CD14-positive monocyte (primary cell): ENCODE data around the gene CA10. TPM values are rescaled to one million over a fixed set of nuclear protein-coding genes. Genes with fewer than 3 reads are reported as not detected.

Experiments
- DNase-seq, 3 donors: peaks; one replicate each; pipeline ENCODE4 v3.0.0-alpha.2; 2011 to 2022
- H2AFZ ChIP-seq: 2 replicates; pipeline ENCODE4 v1.6.0; 2012; ENCODE audit warnings: mild to moderate bottlenecking, low read depth, low read length, inconsistent platforms; ENCODE audit not compliant: insufficient read depth, poor library complexity, severe bottlenecking
- H3K27ac ChIP-seq, 2 donors: 1 replicate in 1 of 2; 2 replicates in 1 of 2; pipeline ENCODE4 v1.5.1; 2012 to 2013; ENCODE audit warnings: low read length in 2 of 2, control low read depth in 1 of 2, inconsistent platforms in 1 of 2, low read depth in 1 of 2, mild to moderate bottlenecking in 1 of 2
- H3K27me3 ChIP-seq, 2 donors: one replicate each; pipeline versions ENCODE4 v1.6.0 to v1.6.1; 2011 to 2013; ENCODE audit warnings: low read length in 2 of 2; ENCODE audit not compliant: control insufficient read depth in 2 of 2, insufficient read depth in 2 of 2
- H3K36me3 ChIP-seq, 2 donors: replicated peaks in 1 of 2; 1 replicate in 1 of 2; 2 replicates in 1 of 2; pipeline versions ENCODE4 v1.5.1 to v1.6.1; 2012 to 2013; ENCODE audit warnings: low read length in 2 of 2, control low read depth in 1 of 2, inconsistent platforms in 1 of 2, mild to moderate bottlenecking in 1 of 2; ENCODE audit not compliant: insufficient read depth in 2 of 2, control insufficient read depth in 1 of 2
- H3K4me1 ChIP-seq, 2 donors: 1 replicate in 1 of 2; 2 replicates in 1 of 2; pipeline versions ENCODE4 v1.5.1 to v1.6.1; 2012 to 2013; ENCODE audit warnings: low read length in 2 of 2, control low read depth in 1 of 2, inconsistent platforms in 1 of 2, mild to moderate bottlenecking in 1 of 2, moderate library complexity in 1 of 2; ENCODE audit not compliant: insufficient read depth in 2 of 2, control insufficient read depth in 1 of 2
- H3K4me2 ChIP-seq: replicated peaks from 2 replicates; pipeline ENCODE3; 2012; ENCODE audit warnings: low read length, moderate library complexity, mild to moderate bottlenecking; ENCODE audit not compliant: poor library complexity, severe bottlenecking; ENCODE audit errors: extremely low read depth
- H3K4me3 ChIP-seq, 3 experiments: fragments of 200-600 bp in 1 of 3; sonication (generic) in 1 of 3; replicated peaks in 1 of 3; 1 replicate in 2 of 3; 2 replicates in 1 of 3; pipeline ENCODE4 v1.5.1; 2011 to 2013; ENCODE audit warnings: low read length in 3 of 3, mild to moderate bottlenecking in 3 of 3, control low read depth in 2 of 3, low read depth in 2 of 3, inconsistent platforms in 1 of 3, moderate library complexity in 1 of 3
- H3K79me2 ChIP-seq: 2 replicates; pipeline ENCODE4 v1.6.0; 2012; ENCODE audit warnings: mild to moderate bottlenecking, control low read depth, inconsistent platforms, low read length, moderate library complexity; ENCODE audit not compliant: insufficient read depth
- H3K9ac ChIP-seq: 2 replicates; pipeline ENCODE4 v1.6.0; 2017; ENCODE audit warnings: low read length, mild to moderate bottlenecking; ENCODE audit not compliant: insufficient read depth, poor library complexity, severe bottlenecking
- H3K9me3 ChIP-seq, 2 donors: replicated peaks in 1 of 2; 1 replicate in 1 of 2; 2 replicates in 1 of 2; pipeline versions ENCODE4 v1.5.1 to v1.6.1; 2012 to 2013; ENCODE audit warnings: low read length in 2 of 2, control low read depth in 1 of 2; ENCODE audit not compliant: control insufficient read depth in 1 of 2, insufficient read depth in 1 of 2
- H4K20me1 ChIP-seq: 2 replicates; pipeline ENCODE4 v1.6.0; 2012; ENCODE audit warnings: mild to moderate bottlenecking, low read length, control low read depth, moderate library complexity; ENCODE audit not compliant: insufficient read depth
- H3K27ac Mint-ChIP-seq, 7 donors: one replicate each; pipeline ENCODE4 v1.8.0; 2020; ENCODE audit warnings: mild to moderate bottlenecking in 7 of 7, mixed read lengths in 7 of 7, moderate library complexity in 6 of 7, inconsistent platforms in 2 of 7
- H3K27me3 Mint-ChIP-seq, 3 donors: one replicate each; pipeline ENCODE4 v1.8.0; 2021 to 2022; ENCODE audit warnings: low read depth in 3 of 3, mild to moderate bottlenecking in 3 of 3, mixed read lengths in 3 of 3, moderate library complexity in 3 of 3, inconsistent platforms in 1 of 3
- H3K36me3 Mint-ChIP-seq, 2 donors: one replicate each; pipeline ENCODE4 v1.8.0; 2020; ENCODE audit warnings: mixed read lengths in 2 of 2, inconsistent platforms in 1 of 2, mild to moderate bottlenecking in 1 of 2
- H3K4me1 Mint-ChIP-seq: one replicate; pipeline ENCODE4 v1.8.0; 2020; ENCODE audit warnings: mild to moderate bottlenecking, mixed read lengths
- H3K4me3 Mint-ChIP-seq, 2 donors: one replicate each; pipeline ENCODE4 v1.8.0; 2020; ENCODE audit warnings: mild to moderate bottlenecking in 2 of 2, mixed read lengths in 2 of 2, moderate library complexity in 1 of 2
- H3K9me3 Mint-ChIP-seq, 7 donors: one replicate each; pipeline ENCODE4 v1.8.0; 2020 to 2022; ENCODE audit warnings: mixed read lengths in 7 of 7, mild to moderate bottlenecking in 6 of 7, moderate library complexity in 6 of 7, inconsistent platforms in 2 of 7
- WGBS: methylation state at CpG from one replicate; pipeline ENCODE4 v1.1.5; 2013; ENCODE audit warnings: missing lambda C conversion rate; ENCODE audit not compliant: insufficient coverage; 5-methylcytosine and 5-hydroxymethylcytosine counted together
- intact Hi-C, 2 donors: fragments of 100-400 bp; cut with micrococcal nuclease; formaldehyde crosslinking; loops; one replicate each; pipeline versions ENCODE4 v1.15.0 to v1.15.1; 2023
- polyA plus RNA-seq, 3 donors: library from polyadenylated mRNA; depleted of rRNA in 1 of 3; unstranded in 2 of 3; stranded (reverse) in 1 of 3; fragments of 300-500 nt in 2 of 3; fragments of >200 nt in 1 of 3; fragmentation: Illumina TruSeq in 2 of 3; gene quantifications; 1 replicate in 2 of 3; 2 replicates in 1 of 3; pipeline ENCODE4 v1.2.3, GENCODE V29; 2012 to 2021
- TF ChIP-seq, protein P1 (sequence below): fragments of 200-600 bp; IDR thresholded peaks from one replicate; pipeline ENCODE4 v1.8.0; 2022; ENCODE audit warnings: antibody characterized with exemption, mild to moderate bottlenecking

Gene CA10
- polyA plus RNA-seq, 3 donors: not detected

DNA sequence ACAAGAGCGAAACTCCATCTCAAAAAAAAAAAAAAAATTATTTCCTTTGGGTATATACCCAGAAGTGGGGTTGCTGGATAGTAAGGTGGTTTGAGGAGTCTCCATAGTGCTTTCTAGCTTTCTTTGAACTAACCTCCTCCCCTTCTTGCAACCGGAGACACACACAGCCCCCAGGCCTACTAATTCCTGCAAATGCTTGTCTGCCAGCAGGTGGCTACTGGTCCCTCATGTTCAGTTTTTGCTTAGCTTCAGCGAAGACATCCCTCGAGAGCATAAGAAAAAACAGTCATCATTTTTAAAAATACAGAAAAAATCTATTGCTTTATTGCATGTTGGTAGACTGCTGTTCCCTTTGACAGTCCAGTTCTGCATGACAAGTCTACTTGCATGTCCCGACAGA lies 459.2 kb downstream of the CA10 start:
- Histone ChIP-seq H3K4me3 (no peak overlapping the region), H3K4me2 (no peak overlapping the region), H3K27me3 (no peaks in the 10 kb centered on the region), H3K27ac (no peak overlapping the region), H3K9me3 (no peaks in the 10 kb centered on the region), H3K36me3 (no peaks in the 10 kb centered on the region), H3K9ac (no peak overlapping the region), H3K4me1 (no peaks in the 10 kb centered on the region), H3K79me2 (no peaks in the 10 kb centered on the region), H4K20me1 (no peaks in the 10 kb centered on the region), H2AFZ (no peak overlapping the region)
- no peak overlapping the region for H3K27ac Mint-ChIP-seq
- peaks cover 0 to 3% (median 2%) of the 10 kb centered on the region in 3 donors for H3K27me3 Mint-ChIP-seq
- H3K9me3 Mint-ChIP-seq: peaks cover 0 to 7% (median 2%) of the 10 kb centered on the region in 7 donors
- no peak for DNase-seq
- WGBS: 100% methylated on average over 2 of the region's 5 CpGs
- no peaks in the 10 kb centered on the region for H3K4me1 Mint-ChIP-seq
- TF ChIP-seq, protein P1, sequence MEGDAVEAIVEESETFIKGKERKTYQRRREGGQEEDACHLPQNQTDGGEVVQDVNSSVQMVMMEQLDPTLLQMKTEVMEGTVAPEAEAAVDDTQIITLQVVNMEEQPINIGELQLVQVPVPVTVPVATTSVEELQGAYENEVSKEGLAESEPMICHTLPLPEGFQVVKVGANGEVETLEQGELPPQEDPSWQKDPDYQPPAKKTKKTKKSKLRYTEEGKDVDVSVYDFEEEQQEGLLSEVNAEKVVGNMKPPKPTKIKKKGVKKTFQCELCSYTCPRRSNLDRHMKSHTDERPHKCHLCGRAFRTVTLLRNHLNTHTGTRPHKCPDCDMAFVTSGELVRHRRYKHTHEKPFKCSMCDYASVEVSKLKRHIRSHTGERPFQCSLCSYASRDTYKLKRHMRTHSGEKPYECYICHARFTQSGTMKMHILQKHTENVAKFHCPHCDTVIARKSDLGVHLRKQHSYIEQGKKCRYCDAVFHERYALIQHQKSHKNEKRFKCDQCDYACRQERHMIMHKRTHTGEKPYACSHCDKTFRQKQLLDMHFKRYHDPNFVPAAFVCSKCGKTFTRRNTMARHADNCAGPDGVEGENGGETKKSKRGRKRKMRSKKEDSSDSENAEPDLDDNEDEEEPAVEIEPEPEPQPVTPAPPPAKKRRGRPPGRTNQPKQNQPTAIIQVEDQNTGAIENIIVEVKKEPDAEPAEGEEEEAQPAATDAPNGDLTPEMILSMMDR: no peak
- H3K4me3 Mint-ChIP-seq: no peak overlapping the region
- intact Hi-C loops: no loop called here
- no peaks in the 10 kb centered on the region for H3K36me3 Mint-ChIP-seq

DNA sequence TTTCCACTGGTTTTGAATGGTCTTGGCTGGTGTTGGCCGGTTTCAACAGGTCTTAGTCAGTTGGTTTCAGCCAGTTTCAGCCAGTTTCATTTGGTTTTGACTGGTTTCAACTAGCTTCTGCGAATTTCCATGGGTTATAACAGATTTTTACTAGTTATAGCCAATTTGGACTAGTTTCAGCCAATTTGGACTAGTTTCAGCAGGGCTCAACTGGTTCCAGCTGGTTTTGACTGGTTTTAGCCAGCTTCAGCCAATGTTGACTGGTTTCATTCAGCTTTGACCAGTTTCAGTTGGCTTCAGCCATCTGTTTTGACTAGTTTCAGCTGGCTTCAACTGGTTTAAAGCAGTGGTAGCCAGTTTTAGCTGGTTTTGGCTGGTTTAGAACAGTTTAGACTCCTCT lies 465.6 kb downstream of the CA10 start:
- no peaks in the 10 kb centered on the region for H4K20me1 ChIP-seq
- H2AFZ ChIP-seq: no peak overlapping the region
- intact Hi-C loops: no loop called here
- peaks cover 0 to 3% of the 10 kb centered on the region in 2 donors for H3K9me3 ChIP-seq
- H3K36me3 ChIP-seq: no peaks in the 10 kb centered on the region
- TF ChIP-seq, protein P1: no peak
- Mint-ChIP-seq H3K27me3 (peaks cover 0 to 2% (median 1%) of the 10 kb centered on the region in 3 donors), H3K36me3 (no peaks in the 10 kb centered on the region), H3K4me1 (no peaks in the 10 kb centered on the region), H3K9me3 (peaks cover 0 to 11% (median 3%) of the 10 kb centered on the region in 7 donors), H3K4me3 (no peak overlapping the region), H3K27ac (no peak overlapping the region)
- no peak overlapping the region for H3K27ac ChIP-seq
- no peak overlapping the region for H3K9ac ChIP-seq
- no peaks in the 10 kb centered on the region for H3K79me2 ChIP-seq
- H3K27me3 ChIP-seq: no peaks in the 10 kb centered on the region
- WGBS: 67% methylated on average over 1 of the region's 2 CpGs
- no peaks in the 10 kb centered on the region for H3K4me1 ChIP-seq
- H3K4me2 ChIP-seq: no peak overlapping the region
- no peak for DNase-seq
- no peak overlapping the region for H3K4me3 ChIP-seq
